CD4-positive, alpha-beta T cell (primary cell): Measurements from ENCODE around the gene PELI2. TPM values are rescaled to one million over a fixed set of nuclear protein-coding genes. Genes with fewer than 3 reads are reported as not detected.

Source experiments
- ATAC-seq: fragments of 200-7000 bp; cut with Tn5 transposase; one replicate; pipeline ENCODE4 v1.10.0; 2022; ENCODE audit warnings: mild to moderate bottlenecking; ENCODE audit not compliant: poor library complexity
- CTCF ChIA-PET: fragments of 350-600 bp; sonication (Branson Sonifier 250); formaldehyde crosslinking; loops from one replicate; lab custom pipeline; 2021; ENCODE audit warnings: antibody characterized with exemption, inconsistent platforms; lab: Charles Lee
- POLR2A ChIA-PET: fragments of 350-600 bp; sonication (Branson Sonifier 250); formaldehyde crosslinking; loops from one replicate; lab custom pipeline; 2021; ENCODE audit warnings: antibody characterized with exemption, inconsistent platforms; lab: Charles Lee
- DNase-seq, 14 experiments: peaks; one replicate each; pipeline ENCODE4 v3.0.0-alpha.2; 2013 to 2020; ENCODE audit warnings: mixed read lengths in 2 of 14
- H3K27ac ChIP-seq, 2 donors: one replicate each; pipeline versions ENCODE4 v1.5.1 to v1.7.0; 2013; ENCODE audit warnings: low read length in 2 of 2, low read depth in 1 of 2, mild to moderate bottlenecking in 1 of 2
- H3K27me3 ChIP-seq, 2 experiments: 1 replicate in 1 of 2; 2 replicates in 1 of 2; pipeline versions ENCODE4 v1.6.1 to v1.7.0; 2013; ENCODE audit warnings: low read length in 2 of 2, control low read depth in 1 of 2, mild to moderate bottlenecking in 1 of 2, moderate library complexity in 1 of 2; ENCODE audit not compliant: insufficient read depth in 2 of 2, control insufficient read depth in 1 of 2
- H3K36me3 ChIP-seq: one replicate; pipeline ENCODE4 v1.6.1; 2013; ENCODE audit warnings: low read length, control low read depth; ENCODE audit not compliant: insufficient read depth
- H3K4me1 ChIP-seq: one replicate; pipeline ENCODE4 v1.6.1; 2013; ENCODE audit warnings: low read length, control low read depth; ENCODE audit not compliant: insufficient read depth
- H3K4me3 ChIP-seq: one replicate; pipeline ENCODE4 v1.5.1; 2013; ENCODE audit warnings: mild to moderate bottlenecking, low read length, moderate library complexity
- H3K9me3 ChIP-seq, 2 experiments: 1 replicate in 1 of 2; 2 replicates in 1 of 2; pipeline versions ENCODE4 v1.6.1 to v1.7.0; 2013; ENCODE audit warnings: low read length in 2 of 2, mild to moderate bottlenecking in 2 of 2, control low read depth in 1 of 2, moderate library complexity in 1 of 2; ENCODE audit not compliant: control insufficient read depth in 1 of 2, insufficient read depth in 1 of 2
- H3K27ac Mint-ChIP-seq: one replicate; pipeline ENCODE4 v1.8.0; 2020; ENCODE audit warnings: mixed read lengths
- H3K27me3 Mint-ChIP-seq: one replicate; pipeline ENCODE4 v1.8.0; 2021; ENCODE audit warnings: mixed read lengths
- H3K36me3 Mint-ChIP-seq: one replicate; pipeline ENCODE4 v1.8.0; 2021; ENCODE audit warnings: low read depth, mixed read lengths
- H3K4me1 Mint-ChIP-seq: one replicate; pipeline ENCODE4 v1.8.0; 2021; ENCODE audit warnings: low read depth, mixed read lengths
- H3K4me3 Mint-ChIP-seq: one replicate; pipeline ENCODE4 v1.8.0; 2020; ENCODE audit warnings: mild to moderate bottlenecking, mixed read lengths
- H3K9me3 Mint-ChIP-seq: one replicate; pipeline ENCODE4 v1.8.0; 2020; ENCODE audit warnings: mixed read lengths
- intact Hi-C, 2 experiments: fragments of 100-400 bp; cut with DNase I in 1 of 2; cut with micrococcal nuclease in 1 of 2; formaldehyde crosslinking; loops; one replicate each; pipeline versions ENCODE4 v1.15.1 to v1.9.0; 2023 to 2025; cut with DNase I, micrococcal nuclease
- total RNA-seq, 174 experiments: library from RNA in 2 of 174; stranded (reverse) in 2 of 174; gene quantifications; one replicate each; pipeline ENCODE4 v1.2.3 and lab custom pipeline; 2021 to 2026
- TF ChIP-seq, protein P1 (sequence below): fragments of 200-600 bp; IDR thresholded peaks from one replicate; pipeline ENCODE4 v1.8.0; 2022; ENCODE audit warnings: antibody characterized with exemption, mild to moderate bottlenecking

Gene PELI2
- total RNA-seq, 2 experiments from 2014 or later: 12.2 to 15.9 TPM

DNA sequence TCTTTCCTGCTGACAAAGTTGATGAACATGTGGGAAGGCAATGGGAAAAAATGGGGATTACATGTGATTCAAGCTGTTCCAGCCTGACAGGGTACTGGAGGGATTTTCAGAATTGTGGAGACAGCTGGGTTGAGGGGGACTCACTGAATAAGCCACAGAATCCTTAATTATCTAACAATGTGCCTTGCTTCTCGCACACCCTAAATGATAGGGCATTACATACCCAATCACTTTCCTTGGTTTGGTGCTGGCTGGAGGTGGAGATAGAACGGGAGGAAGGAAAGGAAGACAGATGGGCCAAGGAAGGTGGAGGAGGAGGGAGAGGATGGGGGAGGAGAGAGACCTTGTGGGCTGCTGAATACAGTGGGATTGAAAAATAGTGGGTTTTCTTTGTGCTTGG is 20.7 kb downstream of the PELI2 start:
- Histone ChIP-seq H3K9me3 (no peaks in the 10 kb centered on the region), H3K27ac (no peak overlapping the region), H3K4me1 (no peaks in the 10 kb centered on the region), H3K36me3 (no peaks in the 10 kb centered on the region), H3K4me3 (no peak overlapping the region), H3K27me3 (no peaks in the 10 kb centered on the region)
- Mint-ChIP-seq H3K4me3 (no peak overlapping the region), H3K4me1 (peaks cover 33% of the 10 kb centered on the region), H3K27me3 (peaks cover 6% of the 10 kb centered on the region), H3K36me3 (no peaks in the 10 kb centered on the region), H3K9me3 (no peaks in the 10 kb centered on the region), H3K27ac (no peak overlapping the region)
- POLR2A ChIA-PET: no interaction called here
- intact Hi-C loops: no loop called here
- DNase-seq: no peak
- ATAC-seq: no peak
- CTCF ChIA-PET: no interaction called here
- TF ChIP-seq, protein P1, sequence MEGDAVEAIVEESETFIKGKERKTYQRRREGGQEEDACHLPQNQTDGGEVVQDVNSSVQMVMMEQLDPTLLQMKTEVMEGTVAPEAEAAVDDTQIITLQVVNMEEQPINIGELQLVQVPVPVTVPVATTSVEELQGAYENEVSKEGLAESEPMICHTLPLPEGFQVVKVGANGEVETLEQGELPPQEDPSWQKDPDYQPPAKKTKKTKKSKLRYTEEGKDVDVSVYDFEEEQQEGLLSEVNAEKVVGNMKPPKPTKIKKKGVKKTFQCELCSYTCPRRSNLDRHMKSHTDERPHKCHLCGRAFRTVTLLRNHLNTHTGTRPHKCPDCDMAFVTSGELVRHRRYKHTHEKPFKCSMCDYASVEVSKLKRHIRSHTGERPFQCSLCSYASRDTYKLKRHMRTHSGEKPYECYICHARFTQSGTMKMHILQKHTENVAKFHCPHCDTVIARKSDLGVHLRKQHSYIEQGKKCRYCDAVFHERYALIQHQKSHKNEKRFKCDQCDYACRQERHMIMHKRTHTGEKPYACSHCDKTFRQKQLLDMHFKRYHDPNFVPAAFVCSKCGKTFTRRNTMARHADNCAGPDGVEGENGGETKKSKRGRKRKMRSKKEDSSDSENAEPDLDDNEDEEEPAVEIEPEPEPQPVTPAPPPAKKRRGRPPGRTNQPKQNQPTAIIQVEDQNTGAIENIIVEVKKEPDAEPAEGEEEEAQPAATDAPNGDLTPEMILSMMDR: no peak

- no peak overlapping the region for H3K4me3 Mint-ChIP-seq
- H3K27ac Mint-ChIP-seq: no peak overlapping the region
- TF ChIP-seq, protein P1: no peak
- H3K27me3 Mint-ChIP-seq: no peaks in the 10 kb centered on the region
- H3K9me3 ChIP-seq: no peaks in the 10 kb centered on the region
- ATAC-seq (no peak), DNase-seq (no peak)
- intact Hi-C loops: no loop called here
- ChIA-PET CTCF (no interaction called here), POLR2A (no interaction called here)
- H3K4me3 ChIP-seq: no peak overlapping the region
- H3K36me3 ChIP-seq: no peaks in the 10 kb centered on the region
- no peaks in the 10 kb centered on the region for H3K36me3 Mint-ChIP-seq
- H3K27me3 ChIP-seq: no peaks in the 10 kb centered on the region
- no peaks in the 10 kb centered on the region for H3K9me3 Mint-ChIP-seq
- peaks cover 31% of the 10 kb centered on the region for H3K4me1 Mint-ChIP-seq
- no peak overlapping the region for H3K27ac ChIP-seq
- H3K4me1 ChIP-seq: no peaks in the 10 kb centered on the region
Measured at GRCh38 chr14:56142314-56142713, 24.1 kb downstream of the PELI2 start.

- Mint-ChIP-seq H3K4me3 (no peak overlapping the region), H3K9me3 (no peaks in the 10 kb centered on the region), H3K36me3 (no peaks in the 10 kb centered on the region), H3K27me3 (no peaks in the 10 kb centered on the region), H3K27ac (no peak overlapping the region), H3K4me1 (peaks cover 31% of the 10 kb centered on the region)
- no peaks in the 10 kb centered on the region for H3K36me3 ChIP-seq
- no peak for DNase-seq
- no peak overlapping the region for H3K4me3 ChIP-seq
- no peaks in the 10 kb centered on the region for H3K4me1 ChIP-seq
- intact Hi-C loops: no loop called here
- TF ChIP-seq, protein P1: no peak
- no peaks in the 10 kb centered on the region for H3K9me3 ChIP-seq
- CTCF ChIA-PET: no interaction called here
- no peak for ATAC-seq
- H3K27ac ChIP-seq: no peak overlapping the region
- H3K27me3 ChIP-seq: no peaks in the 10 kb centered on the region
- POLR2A ChIA-PET: no interaction called here
Measured at GRCh38 chr14:56143025-56143424, 24.8 kb downstream of the PELI2 start.
